SK-N-SH (cell line): ENCODE measurements around the gene KCND1. TPM values are rescaled to one million over a fixed set of nuclear protein-coding genes. Genes with fewer than 3 reads are reported as not detected.

Experiments used
- CHD2 ChIP-seq: fragments of 150-350 bp; IDR thresholded peaks from 2 replicates; pipeline ENCODE4 v1.6.1; 2018; ENCODE audit warnings: low read length; ENCODE audit not compliant: partially characterized antibody
- ELF1 ChIP-seq: IDR thresholded peaks from 2 replicates; pipeline ENCODE4 v1.4.0; 2012
- EP300 ChIP-seq, 2 experiments: IDR thresholded peaks; 2 replicates each; pipeline versions ENCODE4 v1.4.0 to v1.6.1; 2012; ENCODE audit warnings: borderline replicate concordance in 1 of 2, low read depth in 1 of 2, low read length in 1 of 2
- EZH2phosphoT487 ChIP-seq: fragments of 200-600 bp; sonication (generic); IDR thresholded peaks from 2 replicates; pipeline ENCODE4 v1.6.1; 2017; ENCODE audit warnings: low read depth, mixed run types, mild to moderate bottlenecking, antibody characterized with exemption, moderate library complexity, borderline replicate concordance
- FOSL2 ChIP-seq: IDR thresholded peaks from 2 replicates; pipeline ENCODE4 v1.4.0; 2012; ENCODE audit warnings: low read depth, mild to moderate bottlenecking, moderate library complexity, borderline replicate concordance
- FOXJ3 ChIP-seq: sonication (generic); formaldehyde crosslinking; IDR thresholded peaks from 2 replicates; pipeline ENCODE4 v1.5.1; 2020; ENCODE audit warnings: mild to moderate bottlenecking, missing genetic modification reagents
- GATA2 ChIP-seq: sonication (generic); formaldehyde crosslinking; IDR thresholded peaks from 2 replicates; pipeline ENCODE4 v1.5.0; 2020; ENCODE audit warnings: mild to moderate bottlenecking, missing genetic modification reagents
- JUND ChIP-seq: IDR thresholded peaks from 2 replicates; pipeline ENCODE4 v1.4.0; 2012
- MAX ChIP-seq: IDR thresholded peaks from 2 replicates; pipeline ENCODE4 v1.4.0; 2012; ENCODE audit warnings: low read depth
- NFIC ChIP-seq: IDR thresholded peaks from 2 replicates; pipeline ENCODE4 v1.4.0; 2012; ENCODE audit warnings: borderline replicate concordance
- NRF1 ChIP-seq: IDR thresholded peaks from 2 replicates; pipeline ENCODE4 v1.6.1; 2012; ENCODE audit warnings: low read depth, mild to moderate bottlenecking, low read length
- PBX3 ChIP-seq: IDR thresholded peaks from 2 replicates; pipeline ENCODE4; 2012
- POLR2AphosphoS5 ChIP-seq: IDR thresholded peaks from 2 replicates; pipeline ENCODE4 v1.6.1; 2012; ENCODE audit warnings: low read depth, low read length
- RCOR1 ChIP-seq: fragments of 150-350 bp; IDR thresholded peaks from 2 replicates; pipeline ENCODE4 v1.6.1; 2017; ENCODE audit warnings: antibody characterized with exemption, low read length
- RXRA ChIP-seq: IDR thresholded peaks from 2 replicates; pipeline ENCODE4 v1.4.0; 2012; ENCODE audit warnings: low read depth, mild to moderate bottlenecking, borderline replicate concordance
- SMC3 ChIP-seq: IDR thresholded peaks from 2 replicates; pipeline ENCODE4 v1.6.1; 2012; ENCODE audit warnings: low read depth, low read length, improper control_type of control experiment
- TAF1 ChIP-seq: IDR thresholded peaks from 2 replicates; pipeline ENCODE4 v1.6.1; 2012; ENCODE audit warnings: low read depth, mild to moderate bottlenecking, low read length, moderate library complexity, borderline replicate concordance
- TCF12 ChIP-seq: IDR thresholded peaks from 2 replicates; pipeline ENCODE4 v1.4.0; 2012
- TEAD4 ChIP-seq: IDR thresholded peaks from 2 replicates; pipeline ENCODE4 v1.4.0; 2012; ENCODE audit warnings: mild to moderate bottlenecking, borderline replicate concordance; ENCODE audit not compliant: insufficient read depth
- USF1 ChIP-seq: IDR thresholded peaks from 2 replicates; pipeline ENCODE4 v1.4.0; 2012; ENCODE audit warnings: low read depth, borderline replicate concordance
- ZBTB33 ChIP-seq: IDR thresholded peaks from 2 replicates; pipeline ENCODE4 v1.4.0; 2012; ENCODE audit warnings: low read depth, borderline replicate concordance
- polyA plus RNA-seq, 3 experiments: library from polyadenylated mRNA; depleted of rRNA; stranded (reverse); fragments of >200 nt; gene quantifications; 2 replicates each; pipeline ENCODE4 v1.2.3, GENCODE V29; 2012
- small RNA-seq, 7 experiments: library from RNA; depleted of rRNA; stranded (forward); fragments of <200 nt; gene quantifications; one replicate each; pipeline ENCODE3, GENCODE V24; 2012

KCND1 gene
- polyA plus RNA-seq, 1 of the 3 experiments (the other 2 are of a cell fraction) = 1.2 TPM

GRCh38 chrX:48911412-48912182, 60.0 kb downstream of the KCND1 start, which contains the start of gene SLC35A2 (continued):
- TF ChIP-seq PBX3 (no peak; the same call in 1 of the 2 replicates), NRF1 (no peak), TEAD4 (no peak), RCOR1 (no peak), JUND (no peak; the same call in 1 of the 2 replicates), FOXJ3 (CRISPR knock-in tag) (no peak; the same call in 1 of the 2 replicates), GATA2 (CRISPR knock-in tag) (peak; percentile 69), ELF1 (peak; percentile 97), RXRA (no peak), POLR2AphosphoS5 (peak; percentile 90), USF1 (peak; percentile 54; the same call in 1 of the 2 replicates), FOSL2 (no peak), TAF1 (no peak; the same call in 1 of the 2 replicates), EZH2phosphoT487 (no peak), TCF12 (peak; percentile 25; the same call in 1 of the 2 replicates), ZBTB33 (0 out of 2 replicates have a peak, but pooled peaks have one; percentile 43), SMC3 (no peak), EP300 (IDR thresholded peaks at IDR 0.05; ENCODE audit: borderline replicate concordance in 1 of 2, low read depth in 1 of 2, low read length in 1 of 2) (peak in 1 of 2 experiments; percentile 21; a peak in 1 of 4 replicates), NFIC (no peak), CHD2 (peak; percentile 25), MAX (peak; percentile 68; the same call in 1 of the 2 replicates)

Small RNA genes lying within 50 kb of the gene (small RNA-seq; reads per million reads assigned to genes)
- gene RNU6-722P = 0 to 0.20 (median 0) reads per million in 7 experiments

Other genes with a start within 250 kb of the KCND1 start
- gene GLOD5, start 210.1 kb downstream of the KCND1 start, polyA plus RNA-seq (2012; rRNA removed) = not detected in 2 replicates
- not detected in 2 replicates for gene GATA1, start 185.3 kb downstream of the KCND1 start, polyA plus RNA-seq (2012; rRNA removed)
- gene HDAC6, start 169.8 kb downstream of the KCND1 start, polyA plus RNA-seq (2012; rRNA removed) = 34.0 and 48.9 TPM in 2 replicates
- 0.03 and 0.06 TPM in 2 replicates for gene ERAS, start 145.3 kb downstream of the KCND1 start, polyA plus RNA-seq (2012; rRNA removed)
- gene PCSK1N, start 136.2 kb downstream of the KCND1 start, polyA plus RNA-seq (2012; rRNA removed) = 24.8 and 35.0 TPM in 2 replicates
- 81.0 and 87.0 TPM in 2 replicates for gene TIMM17B, start 74.1 kb downstream of the KCND1 start, polyA plus RNA-seq (2012; rRNA removed)
- gene PQBP1, start 73.9 kb downstream of the KCND1 start, polyA plus RNA-seq (2012; rRNA removed) = 67.2 and 113 TPM in 2 replicates
- gene SLC35A2, start 60.2 kb downstream of the KCND1 start, polyA plus RNA-seq (2012; rRNA removed) = 71.3 and 79.3 TPM in 2 replicates
- gene PIM2, start 52.8 kb downstream of the KCND1 start, polyA plus RNA-seq (2012; rRNA removed) = 12.3 and 14.5 TPM in 2 replicates
- gene OTUD5, start 14.2 kb downstream of the KCND1 start, polyA plus RNA-seq (2012; rRNA removed) = 90.4 and 97.0 TPM in 2 replicates
- gene GRIPAP1, start 30.4 kb upstream of the KCND1 start, polyA plus RNA-seq (2012; rRNA removed) = 63.6 and 66.9 TPM in 2 replicates
- 14.0 and 14.6 TPM in 2 replicates for gene TFE3, start 71.5 kb upstream of the KCND1 start, polyA plus RNA-seq (2012; rRNA removed)
- 1.6 and 2.1 TPM in 2 replicates for gene CCDC120, start 87.2 kb upstream of the KCND1 start, polyA plus RNA-seq (2012; rRNA removed)
- gene PRAF2, start 102.2 kb upstream of the KCND1 start, polyA plus RNA-seq (2012; rRNA removed) = 67.6 and 91.9 TPM in 2 replicates
- 108 and 129 TPM in 2 replicates for gene WDR45, start 108.0 kb upstream of the KCND1 start, polyA plus RNA-seq (2012; rRNA removed)
- gene GPKOW, start 151.9 kb upstream of the KCND1 start, polyA plus RNA-seq (2012; rRNA removed) = 33.6 and 36.7 TPM in 2 replicates
- 0.78 and 1.1 TPM in 2 replicates for gene MAGIX, start 190.9 kb upstream of the KCND1 start, polyA plus RNA-seq (2012; rRNA removed)
- 95.7 and 146 TPM in 2 replicates for gene PLP2, start 200.1 kb upstream of the KCND1 start, polyA plus RNA-seq (2012; rRNA removed)
- gene PRICKLE3, start 214.5 kb upstream of the KCND1 start, polyA plus RNA-seq (2012; rRNA removed) = 0.07 TPM in 1 of 2 replicates, not detected in the other
- 0.76 and 0.93 TPM in 2 replicates for gene SYP, start 228.3 kb upstream of the KCND1 start, polyA plus RNA-seq (2012; rRNA removed)